Embryonic facial prominence (tissue), 1 donor: ENCODE data around the gene PRR15L.
A peak's percentile ranks its signal among the peaks of the same experiment; 100 is the strongest.
"Not testable (repeated sequence)": the region's sequence is repeated elsewhere in the genome, so short reads cannot be mapped to it uniquely, and the experiment has no call there.

Source experiments
- DNase-seq: peaks from one replicate; pipeline ENCODE4 v3.0.0-alpha.2; 2016; ENCODE audit errors: extremely low spot score

The PRR15L gene

GRCh38 chr17:47988445-47988844 lies 30.8 kb upstream of the PRR15L start:
- DNase-seq, result not testable (repeated sequence)

GRCh38 chr17:47987240-47987835 lies 29.7 kb upstream of the PRR15L start:
- no peak for DNase-seq

GRCh38 chr17:47986520-47986919 lies 28.8 kb upstream of the PRR15L start:
- DNase-seq, result no peak

GRCh38 chr17:47983492-47984223 lies 26.0 kb upstream of the PRR15L start:
- DNase-seq, result no peak

- DNase-seq, result no peak
These were observed 25.1 kb upstream of the PRR15L start for GRCh38 chr17:47982645-47983390.

- no peak for DNase-seq
These were observed 24.5 kb upstream of the PRR15L start for GRCh38 chr17:47982091-47982617.

- DNase-seq, result no peak
These were observed 23.8 kb upstream of the PRR15L start for GRCh38 chr17:47981462-47981861.

- no peak for DNase-seq
These were observed 22.9 kb upstream of the PRR15L start for GRCh38 chr17:47980541-47980940.

GRCh38 chr17:47978324-47978723 lies 20.6 kb upstream of the PRR15L start:
- peak; percentile 21 for DNase-seq

- no peak for DNase-seq
These were observed 18.1 kb upstream of the PRR15L start for GRCh38 chr17:47975823-47976205.

- no peak for DNase-seq
These were observed 17.6 kb upstream of the PRR15L start for GRCh38 chr17:47975189-47975822.

GRCh38 chr17:47973541-47973940 lies 15.9 kb upstream of the PRR15L start:
- DNase-seq, result peak; percentile 95

- peak; percentile 96 for DNase-seq
These were observed 13.2 kb upstream of the PRR15L start, which contains the start of gene CDK5RAP3 for GRCh38 chr17:47970725-47971499. TSS of gene CDK5RAP3 (plus strand) at chr17:47971113. CDS start at chr17:47971147, 34 bp downstream.

GRCh38 chr17:47969930-47970724 lies 12.4 kb upstream of the PRR15L start:
- no peak for DNase-seq

- DNase-seq, result no peak
These were observed 11.2 kb upstream of the PRR15L start for GRCh38 chr17:47968836-47969235.

- no peak for DNase-seq
These were observed 10.0 kb upstream of the PRR15L start for GRCh38 chr17:47967607-47968252.

- DNase-seq, result no peak
These were observed 8.4 kb upstream of the PRR15L start for GRCh38 chr17:47966079-47966519.

GRCh38 chr17:47964856-47965255 lies 7.2 kb upstream of the PRR15L start:
- DNase-seq, result no peak

GRCh38 chr17:47962901-47963300 lies 5.2 kb upstream of the PRR15L start:
- DNase-seq, result no peak

- no peak for DNase-seq
These were observed 3.7 kb upstream of the PRR15L start for GRCh38 chr17:47961406-47961805.
